Cardiac muscle cell (in vitro differentiated cells and primary cell): ENCODE measurements around the gene USP2. TPM values are rescaled to one million over a fixed set of nuclear protein-coding genes. Genes with fewer than 3 reads are reported as not detected.
A peak's percentile ranks its signal among the peaks of the same experiment; 100 is the strongest.

Experiments
- DNase-seq, 2 donors: peaks; one replicate each; pipeline versions ENCODE4 v3.0.0 to v3.0.0-alpha.2; 2010 to 2017; ENCODE audit warnings: low read depth in 1 of 2, low spot score in 1 of 2
- H3K27ac ChIP-seq: fragments of 200-600 bp; sonication (generic); 2 replicates; pipeline ENCODE4 v1.5.1; 2016
- H3K27me3 ChIP-seq: fragments of 200-600 bp; sonication (generic); 2 replicates; pipeline ENCODE4 v1.6.0; 2016; ENCODE audit warnings: control low read depth
- H3K36me3 ChIP-seq: fragments of 200-600 bp; sonication (generic); 2 replicates; pipeline ENCODE4 v1.5.1; 2016; ENCODE audit warnings: control low read depth
- H3K4me1 ChIP-seq: fragments of 200-600 bp; sonication (generic); 2 replicates; pipeline ENCODE4 v1.8.1; 2017; ENCODE audit warnings: low read depth, mild to moderate bottlenecking, mixed run types
- H3K4me3 ChIP-seq: fragments of 200-600 bp; sonication (generic); 2 replicates; pipeline ENCODE4 v1.5.1; 2016; ENCODE audit warnings: mild to moderate bottlenecking
- H3K9me3 ChIP-seq: fragments of 200-600 bp; sonication (generic); 2 replicates; pipeline ENCODE4 v1.5.1; 2017; ENCODE audit warnings: low read depth, mild to moderate bottlenecking, control low read depth
- polyA plus RNA-seq: library from polyadenylated mRNA; unstranded; fragments of >200 nt; fragmentation: Nextera tagmentation; extraction: Ambion mirVana; gene quantifications from 2 replicates; pipeline ENCODE4 v1.2.1, GENCODE V29; 2016
- total RNA-seq: library from RNA; depleted of rRNA; stranded (reverse); fragments of >200 nt; gene quantifications from 2 replicates; pipeline ENCODE4 v1.2.3, GENCODE V29; 2016
- TF ChIP-seq, protein P1 (sequence below): IDR thresholded peaks from 2 replicates; pipeline ENCODE4 v1.5.1; 2012; ENCODE audit warnings: low read depth, mild to moderate bottlenecking, low read length

The USP2 gene
- total and polyA plus RNA-seq, 2 experiments from 2014 or later, result 36.5 to 39.0 TPM

DNA sequence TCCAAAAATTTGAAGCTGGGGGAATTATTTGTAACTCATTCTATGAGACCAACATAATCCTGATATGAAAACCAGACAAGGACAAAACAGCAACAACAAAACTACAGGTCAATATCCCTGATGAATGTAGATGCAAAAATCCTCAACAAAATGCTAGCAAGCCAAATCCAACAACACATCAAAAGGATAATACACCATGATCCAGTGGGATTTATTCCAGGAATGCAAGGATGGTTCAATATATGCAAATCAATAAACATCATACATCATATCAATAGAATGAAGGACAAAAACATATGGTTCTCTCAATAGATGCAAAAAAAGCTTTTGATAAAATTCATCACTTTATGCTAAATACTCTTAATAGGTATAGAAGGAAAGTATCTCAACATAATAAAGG is 19.4 kb upstream of the USP2 start:
- Histone ChIP-seq H3K4me3 (no peak overlapping the region), H3K9me3 (no peaks in the 10 kb centered on the region), H3K36me3 (no peaks in the 10 kb centered on the region), H3K4me1 (peaks cover 9% of the 10 kb centered on the region), H3K27ac (no peak overlapping the region), H3K27me3 (no peaks in the 10 kb centered on the region)
- no peak for DNase-seq
- TF ChIP-seq, protein P1, sequence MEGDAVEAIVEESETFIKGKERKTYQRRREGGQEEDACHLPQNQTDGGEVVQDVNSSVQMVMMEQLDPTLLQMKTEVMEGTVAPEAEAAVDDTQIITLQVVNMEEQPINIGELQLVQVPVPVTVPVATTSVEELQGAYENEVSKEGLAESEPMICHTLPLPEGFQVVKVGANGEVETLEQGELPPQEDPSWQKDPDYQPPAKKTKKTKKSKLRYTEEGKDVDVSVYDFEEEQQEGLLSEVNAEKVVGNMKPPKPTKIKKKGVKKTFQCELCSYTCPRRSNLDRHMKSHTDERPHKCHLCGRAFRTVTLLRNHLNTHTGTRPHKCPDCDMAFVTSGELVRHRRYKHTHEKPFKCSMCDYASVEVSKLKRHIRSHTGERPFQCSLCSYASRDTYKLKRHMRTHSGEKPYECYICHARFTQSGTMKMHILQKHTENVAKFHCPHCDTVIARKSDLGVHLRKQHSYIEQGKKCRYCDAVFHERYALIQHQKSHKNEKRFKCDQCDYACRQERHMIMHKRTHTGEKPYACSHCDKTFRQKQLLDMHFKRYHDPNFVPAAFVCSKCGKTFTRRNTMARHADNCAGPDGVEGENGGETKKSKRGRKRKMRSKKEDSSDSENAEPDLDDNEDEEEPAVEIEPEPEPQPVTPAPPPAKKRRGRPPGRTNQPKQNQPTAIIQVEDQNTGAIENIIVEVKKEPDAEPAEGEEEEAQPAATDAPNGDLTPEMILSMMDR, result no peak

DNA sequence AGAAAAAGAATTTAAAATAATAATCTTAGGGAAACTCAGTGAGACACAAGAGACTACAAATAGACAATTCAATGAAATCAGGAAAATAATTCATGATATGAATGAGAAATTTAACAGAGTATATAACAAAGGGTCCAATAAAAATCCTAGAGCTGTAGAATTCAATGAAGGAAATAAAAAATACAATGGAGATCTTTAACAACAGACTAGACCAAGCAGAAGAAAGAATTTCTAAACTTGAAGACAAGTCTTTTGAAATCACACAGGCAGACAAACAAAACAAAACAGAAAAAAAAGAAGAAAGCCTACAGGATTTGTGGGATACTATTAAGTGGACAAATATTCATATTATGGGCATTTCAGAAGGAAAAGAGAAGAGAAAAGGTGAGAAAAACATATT is 16.2 kb upstream of the USP2 start:
- Histone ChIP-seq H3K4me1 (no peaks in the 10 kb centered on the region), H3K36me3 (no peaks in the 10 kb centered on the region), H3K27me3 (no peaks in the 10 kb centered on the region), H3K9me3 (no peaks in the 10 kb centered on the region), H3K4me3 (no peak overlapping the region), H3K27ac (no peak overlapping the region)
- TF ChIP-seq, protein P1, result no peak
- no peak for DNase-seq

DNA sequence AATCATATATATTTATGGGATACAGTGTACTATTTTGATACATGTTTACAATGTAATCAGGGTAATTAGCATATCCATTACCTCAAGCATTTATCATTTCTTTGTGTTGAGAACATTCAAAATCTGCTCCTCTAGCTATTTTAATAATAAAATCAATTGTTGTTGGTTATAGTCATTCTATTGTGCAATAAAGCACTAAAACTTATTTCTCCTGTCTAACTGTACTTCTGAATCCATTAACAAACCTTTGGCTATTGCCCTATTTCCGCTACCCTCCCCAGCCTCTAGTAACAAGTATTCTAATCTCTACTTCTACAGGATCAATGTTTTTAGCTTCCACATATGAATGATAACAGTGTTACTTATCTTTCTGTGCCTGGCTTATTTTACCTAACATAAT is 15.3 kb upstream of the USP2 start:
- Histone ChIP-seq H3K27me3 (no peaks in the 10 kb centered on the region), H3K36me3 (no peaks in the 10 kb centered on the region), H3K27ac (no peak overlapping the region), H3K4me1 (no peaks in the 10 kb centered on the region), H3K9me3 (no peaks in the 10 kb centered on the region), H3K4me3 (no peak overlapping the region)
- TF ChIP-seq, protein P1, result no peak
- no peak for DNase-seq

DNA sequence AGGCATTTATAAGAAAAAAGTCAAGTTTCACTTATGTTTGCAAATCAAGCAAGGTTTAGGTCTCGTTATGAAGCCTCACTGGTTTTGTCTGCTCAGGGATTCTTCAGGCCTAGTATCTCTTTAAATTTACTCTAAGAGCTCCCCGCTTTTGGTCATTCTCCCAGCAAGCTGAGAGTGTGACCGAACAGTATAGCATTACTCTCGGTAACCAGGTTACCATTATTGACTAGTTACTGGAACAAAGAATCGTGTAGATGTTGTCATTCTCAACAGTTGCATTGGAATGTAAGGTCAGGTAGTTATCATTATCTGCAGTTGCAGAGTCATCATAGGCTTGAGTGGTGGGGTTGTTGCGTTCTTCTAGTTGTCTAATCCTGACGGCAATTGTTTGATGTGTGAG is 9.8 kb upstream of the USP2 start:
- no peaks in the 10 kb centered on the region for H3K27me3 ChIP-seq
- no peaks in the 10 kb centered on the region for H3K9me3 ChIP-seq
- H3K4me3 ChIP-seq, result no peak overlapping the region
- no peak overlapping the region for H3K27ac ChIP-seq
- no peak for DNase-seq
- TF ChIP-seq, protein P1, result no peak
- H3K4me1 ChIP-seq, result no peaks in the 10 kb centered on the region
- H3K36me3 ChIP-seq, result no peaks in the 10 kb centered on the region

DNA sequence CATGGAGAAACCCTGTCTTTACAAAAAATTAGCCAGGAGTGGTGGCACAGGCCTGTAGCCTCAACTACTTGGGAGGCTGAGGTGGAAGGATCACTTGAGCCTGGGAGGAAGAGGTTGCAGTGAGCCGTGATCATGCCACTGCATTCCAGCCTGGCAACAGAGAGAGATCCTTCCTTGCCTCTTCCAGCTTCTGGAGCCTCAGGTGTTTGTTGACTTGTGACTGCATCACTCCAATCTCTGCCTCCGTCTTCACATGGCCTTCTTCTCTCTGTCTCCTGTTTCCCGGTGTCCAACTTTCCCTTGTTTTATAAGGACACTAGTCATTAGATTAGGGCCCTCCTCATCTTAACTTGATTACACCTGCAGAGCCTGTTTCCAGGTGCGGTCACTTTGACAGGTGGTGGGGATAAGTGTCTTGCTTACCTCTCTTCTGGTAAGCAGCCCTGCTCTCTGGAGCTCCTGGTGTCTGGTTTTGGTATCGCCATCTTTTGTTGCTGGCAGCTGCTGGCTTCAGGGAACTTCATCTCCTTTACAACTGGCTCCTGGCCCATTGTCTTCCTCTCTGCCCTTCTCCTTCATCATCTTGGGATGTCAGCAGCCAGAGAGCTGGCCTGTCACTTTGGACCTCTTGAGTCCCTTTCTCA is 8.2 kb upstream of the USP2 start:
- TF ChIP-seq, protein P1, result peak; percentile 46
- H3K27ac ChIP-seq, result no peak overlapping the region
- no peaks in the 10 kb centered on the region for H3K36me3 ChIP-seq
- H3K4me1 ChIP-seq, result no peaks in the 10 kb centered on the region
- no peaks in the 10 kb centered on the region for H3K27me3 ChIP-seq
- H3K9me3 ChIP-seq, result no peaks in the 10 kb centered on the region
- no peak overlapping the region for H3K4me3 ChIP-seq
- no peak for DNase-seq
